IPS DF 6.9 (cell line): ENCODE measurements around the gene ESM1.
"Not testable (repeated sequence)": the region's sequence is repeated elsewhere in the genome, so short reads cannot be mapped to it uniquely, and the experiment has no call there.

ENCODE experiments used
- DNase-seq: peaks from one replicate; pipeline ENCODE4 v3.0.0-alpha.2; 2013; ENCODE audit warnings: low read depth, low spot score
- H3K27ac ChIP-seq: one replicate; pipeline ENCODE4 v1.5.1; 2013; ENCODE audit warnings: low read length, control low read depth
- H3K27me3 ChIP-seq: 2 replicates; pipeline ENCODE4 v1.6.1; 2013; ENCODE audit warnings: mild to moderate bottlenecking, low read length; ENCODE audit not compliant: control insufficient read depth, insufficient read depth
- H3K36me3 ChIP-seq: 2 replicates; pipeline ENCODE4 v1.6.1; 2013; ENCODE audit warnings: low read length; ENCODE audit not compliant: control insufficient read depth, insufficient read depth
- H3K4me1 ChIP-seq: 2 replicates; pipeline ENCODE4 v1.6.1; 2013; ENCODE audit warnings: low read length; ENCODE audit not compliant: control insufficient read depth, insufficient read depth
- H3K4me3 ChIP-seq: 2 replicates; pipeline ENCODE4 v1.5.1; 2013; ENCODE audit warnings: mild to moderate bottlenecking, low read length
- H3K9me3 ChIP-seq: 2 replicates; pipeline ENCODE4 v1.6.1; 2013; ENCODE audit warnings: low read length, inconsistent platforms; ENCODE audit not compliant: control insufficient read depth, insufficient read depth
- WGBS: extraction: QIAGEN DNeasy Blood & Tissue Kit; methylation state at CpG from one replicate; pipeline ENCODE4 v1.1.7; 2013; ENCODE audit warnings: mixed read lengths, missing lambda C conversion rate; ENCODE audit not compliant: insufficient read length, insufficient coverage; 5-methylcytosine and 5-hydroxymethylcytosine counted together

Gene ESM1

GRCh38 chr5:55004729-55005128 is 19.3 kb upstream of the ESM1 start:
- no peaks in the 10 kb centered on the region for H3K27me3 ChIP-seq
- DNase-seq = no peak
- no peaks in the 10 kb centered on the region for H3K36me3 ChIP-seq
- H3K9me3 ChIP-seq = no peaks in the 10 kb centered on the region
- H3K27ac ChIP-seq = no peak overlapping the region
- no CpG with 5 or more reads among the region's 1 CpG for WGBS
- no peaks in the 10 kb centered on the region for H3K4me1 ChIP-seq
- H3K4me3 ChIP-seq = no peak overlapping the region

DNA sequence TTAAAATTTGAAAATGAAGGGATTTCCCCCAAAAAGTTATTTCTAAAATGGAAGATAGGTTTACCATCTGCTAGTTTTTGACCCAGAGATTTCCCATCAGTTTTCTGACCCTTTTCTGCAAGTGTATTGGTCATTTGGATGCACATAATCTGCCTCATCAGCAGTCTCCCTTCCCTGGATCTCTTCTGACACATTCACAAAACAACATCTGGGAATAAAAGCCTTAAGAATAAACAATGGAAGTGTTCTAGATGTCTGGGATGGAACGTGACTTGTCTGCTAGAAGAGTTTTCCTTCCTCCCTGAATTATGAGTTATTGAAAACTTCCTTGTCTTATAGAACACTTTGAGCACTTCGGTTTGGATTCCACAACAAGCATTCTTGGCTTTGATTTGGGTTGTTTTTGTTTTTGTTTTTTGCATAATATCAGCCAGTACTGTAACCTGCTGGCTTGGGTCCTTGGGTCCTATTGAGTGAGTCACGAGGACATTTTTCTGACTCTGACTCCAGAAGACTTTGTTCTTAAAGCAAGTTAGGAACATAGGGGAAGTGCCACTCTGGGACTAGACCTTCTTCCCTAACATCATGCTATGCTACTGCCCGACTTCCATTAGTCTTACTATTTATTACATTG is 18.2 kb upstream of the ESM1 start:
- DNase-seq = no peak
- Histone ChIP-seq H3K4me1 (no peaks in the 10 kb centered on the region), H3K27ac (no peak overlapping the region), H3K4me3 (no peak overlapping the region), H3K9me3 (no peaks in the 10 kb centered on the region), H3K27me3 (no peaks in the 10 kb centered on the region), H3K36me3 (no peaks in the 10 kb centered on the region)
- no CpG with 5 or more reads among the region's 4 CpGs for WGBS

DNA sequence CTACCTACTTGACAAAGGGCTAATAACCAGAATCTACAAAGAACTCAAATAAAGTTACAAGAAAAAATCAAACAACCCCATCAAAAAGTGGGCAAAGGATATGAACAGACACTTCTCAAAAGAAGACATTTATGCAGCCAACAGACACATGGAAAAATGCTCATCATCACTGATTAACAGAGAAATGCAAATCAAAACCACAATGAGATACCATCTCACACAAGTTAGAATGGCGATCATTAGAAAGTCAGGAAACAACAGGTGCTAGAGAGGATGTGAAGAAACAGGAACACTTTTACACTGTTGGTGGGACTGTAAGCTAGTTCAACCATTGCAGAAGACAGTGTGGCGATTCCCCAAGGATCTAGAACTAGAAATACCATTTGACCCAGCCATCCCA is 16.8 kb upstream of the ESM1 start:
- not testable (repeated sequence) for H3K9me3 ChIP-seq, H3K4me3 ChIP-seq, H3K36me3 ChIP-seq, H3K27ac ChIP-seq, DNase-seq, H3K4me1 ChIP-seq, H3K27me3 ChIP-seq
- no CpG with 5 or more reads among the region's 2 CpGs for WGBS

DNA sequence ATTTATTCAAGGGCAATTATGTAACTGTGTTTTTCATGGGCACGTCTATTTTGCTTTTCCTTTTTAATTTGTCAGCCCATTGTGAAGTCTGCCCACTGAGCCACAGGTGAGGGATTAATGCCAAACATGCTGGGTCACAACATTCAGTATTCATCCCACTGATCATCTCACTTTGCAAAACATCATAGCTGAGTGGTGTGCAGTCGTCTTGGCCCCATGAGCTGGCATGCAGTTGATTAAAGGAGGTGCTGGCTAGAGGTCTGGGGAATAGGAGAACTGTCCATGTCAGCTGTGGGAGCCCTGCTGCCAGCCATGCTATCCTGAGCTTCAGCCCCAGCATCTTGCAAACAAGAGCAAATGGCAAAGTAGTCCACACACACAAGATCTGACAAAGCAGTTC is 11.7 kb upstream of the ESM1 start:
- Histone ChIP-seq H3K9me3 (no peaks in the 10 kb centered on the region), H3K27me3 (no peaks in the 10 kb centered on the region), H3K27ac (no peak overlapping the region), H3K36me3 (no peaks in the 10 kb centered on the region), H3K4me1 (peaks cover 2% of the 10 kb centered on the region; the same call in 1 of the 2 replicates), H3K4me3 (no peak overlapping the region)
- no peak for DNase-seq
- no CpG with 5 or more reads among the region's 2 CpGs for WGBS

DNA sequence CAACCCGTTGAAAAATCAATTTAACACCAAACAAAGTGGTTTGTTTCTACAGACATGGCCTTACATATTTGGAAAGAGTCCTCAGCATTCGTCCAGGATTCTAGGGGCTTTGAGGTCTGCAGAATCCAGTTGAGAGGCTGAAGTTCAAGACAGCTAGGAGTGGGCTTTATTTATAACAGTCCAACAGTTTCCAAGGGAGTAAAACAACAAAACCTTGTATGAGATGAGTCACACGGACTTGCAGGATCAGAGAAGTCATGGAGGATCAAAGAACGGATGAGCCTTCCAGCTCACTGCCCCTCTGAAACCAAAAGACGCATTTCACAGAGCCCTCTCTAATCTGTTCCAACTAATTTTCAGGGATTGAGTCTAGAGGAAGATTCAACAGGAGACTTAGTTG is 11.1 kb upstream of the ESM1 start:
- Histone ChIP-seq H3K4me1 (peaks cover 2% of the 10 kb centered on the region; the same call in 1 of the 2 replicates), H3K9me3 (no peaks in the 10 kb centered on the region), H3K27me3 (no peaks in the 10 kb centered on the region), H3K27ac (no peak overlapping the region), H3K4me3 (no peak overlapping the region), H3K36me3 (no peaks in the 10 kb centered on the region)
- WGBS = no CpG with 5 or more reads among the region's 5 CpGs
- DNase-seq = no peak

- Histone ChIP-seq H3K4me1 (peaks cover 4% of the 10 kb centered on the region; the same call in 1 of the 2 replicates), H3K36me3 (no peaks in the 10 kb centered on the region), H3K27me3 (no peaks in the 10 kb centered on the region), H3K9me3 (no peaks in the 10 kb centered on the region), H3K27ac (no peak overlapping the region), H3K4me3 (no peak overlapping the region)
- DNase-seq = no peak
- WGBS = no CpG with 5 or more reads among the region's 3 CpGs
Observed at GRCh38 chr5:54995168-54995567, 9.8 kb upstream of the ESM1 start.

GRCh38 chr5:54994628-54995027 is 9.2 kb upstream of the ESM1 start:
- H3K4me1 ChIP-seq = peaks cover 4% of the 10 kb centered on the region; the same call in 1 of the 2 replicates
- DNase-seq = no peak
- no peak overlapping the region for H3K27ac ChIP-seq
- H3K9me3 ChIP-seq = no peaks in the 10 kb centered on the region
- H3K4me3 ChIP-seq = no peak overlapping the region
- H3K27me3 ChIP-seq = no peaks in the 10 kb centered on the region
- no CpG with 5 or more reads among the region's 2 CpGs for WGBS
- H3K36me3 ChIP-seq = no peaks in the 10 kb centered on the region

DNA sequence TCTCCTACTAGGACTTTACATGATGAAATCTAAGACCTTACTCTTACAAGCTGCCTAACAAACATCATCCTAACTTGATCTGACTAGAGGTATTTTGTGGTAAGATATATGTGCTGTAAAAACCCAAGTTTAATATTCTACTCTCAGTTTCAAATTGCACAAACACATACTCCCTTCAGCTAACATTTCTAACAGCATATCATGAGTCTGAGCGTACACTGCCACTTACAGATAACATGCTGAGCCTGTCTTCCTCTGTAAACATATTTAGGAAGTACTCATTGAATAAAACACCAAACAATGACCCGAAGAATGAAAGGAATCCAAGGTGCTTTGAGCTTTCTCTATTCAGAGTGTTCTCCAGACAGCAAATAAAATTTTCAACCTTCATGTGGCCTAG is 7.9 kb upstream of the ESM1 start:
- Histone ChIP-seq H3K9me3 (no peaks in the 10 kb centered on the region), H3K27ac (no peak overlapping the region), H3K4me1 (peaks cover 4% of the 10 kb centered on the region; the same call in 1 of the 2 replicates), H3K27me3 (no peaks in the 10 kb centered on the region), H3K36me3 (no peaks in the 10 kb centered on the region), H3K4me3 (no peak overlapping the region)
- WGBS = no CpG with 5 or more reads among the region's 2 CpGs
- no peak for DNase-seq

- peaks cover 2% of the 10 kb centered on the region; the same call in 1 of the 2 replicates for H3K4me1 ChIP-seq
- H3K27ac ChIP-seq = no peak overlapping the region
- H3K9me3 ChIP-seq = no peaks in the 10 kb centered on the region
- no peaks in the 10 kb centered on the region for H3K27me3 ChIP-seq
- H3K4me3 ChIP-seq = no peak overlapping the region
- no peak for DNase-seq
- H3K36me3 ChIP-seq = no peaks in the 10 kb centered on the region
- WGBS = no CpG with 5 or more reads among the region's 3 CpGs
Observed at GRCh38 chr5:54991416-54991815, 6.0 kb upstream of the ESM1 start.

DNA sequence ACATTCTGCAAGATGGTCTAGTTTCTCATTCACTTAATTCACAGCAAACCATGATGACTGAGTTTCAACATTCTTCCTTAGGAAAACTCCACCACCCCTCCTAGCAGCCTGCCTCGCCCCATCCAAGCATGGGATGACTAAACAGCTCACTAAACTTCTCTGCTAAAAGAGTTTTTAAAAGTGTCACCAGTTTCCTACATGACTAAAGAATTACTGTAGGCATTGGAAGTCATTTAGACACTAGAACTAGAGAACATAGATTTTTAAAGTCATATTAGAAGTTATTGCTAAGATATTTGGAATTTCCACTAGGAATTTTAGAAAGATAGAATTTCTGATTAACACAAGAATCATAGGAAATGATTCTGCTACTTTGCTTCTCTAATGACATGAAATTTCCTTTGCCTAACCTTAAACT is 5.5 kb upstream of the ESM1 start:
- no peak for DNase-seq
- no CpG with 5 or more reads among the region's 1 CpG for WGBS
- H3K27ac ChIP-seq = no peak overlapping the region
- H3K9me3 ChIP-seq = no peaks in the 10 kb centered on the region
- H3K4me1 ChIP-seq = peaks cover 2% of the 10 kb centered on the region; the same call in 1 of the 2 replicates
- H3K27me3 ChIP-seq = no peaks in the 10 kb centered on the region
- no peaks in the 10 kb centered on the region for H3K36me3 ChIP-seq
- no peak overlapping the region for H3K4me3 ChIP-seq

DNA sequence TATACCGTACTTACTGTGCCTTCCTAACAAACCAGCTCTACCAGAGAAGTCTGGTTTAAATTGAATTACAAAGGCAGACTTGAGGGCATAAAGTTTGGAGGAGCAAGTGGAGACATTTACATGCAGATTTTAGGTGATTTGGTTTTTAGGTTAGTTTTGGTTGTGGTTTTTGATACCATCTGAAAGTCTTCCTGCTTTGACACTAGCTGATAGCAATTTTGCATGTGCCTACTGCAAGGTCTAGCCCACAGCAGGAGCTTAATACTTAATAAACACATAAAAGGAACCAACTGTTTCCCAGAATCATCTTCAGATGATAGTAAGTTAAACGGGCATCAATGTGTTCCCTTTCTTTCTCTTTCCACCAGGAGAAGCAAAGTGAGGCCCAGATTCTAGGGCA is 3.4 kb upstream of the ESM1 start:
- no CpG with 5 or more reads among the region's 2 CpGs for WGBS
- Histone ChIP-seq H3K27me3 (no peaks in the 10 kb centered on the region), H3K36me3 (no peaks in the 10 kb centered on the region), H3K27ac (no peak overlapping the region), H3K4me3 (no peak overlapping the region), H3K9me3 (no peaks in the 10 kb centered on the region), H3K4me1 (peaks cover 4% of the 10 kb centered on the region; the same call in 1 of the 2 replicates)
- DNase-seq = no peak
